B cell (primary cell): Measurements from ENCODE around the gene KLF7.

ENCODE experiments used
- EZH2 ChIP-seq: IDR thresholded peaks from 2 replicates; pipeline ENCODE4 v1.6.1; 2012; ENCODE audit warnings: borderline replicate concordance, low read depth, mild to moderate bottlenecking, moderate library complexity, low read length; ENCODE audit not compliant: insufficient read depth, poor library complexity, severe bottlenecking
- TF ChIP-seq, protein P1 (sequence below): fragments of 200-600 bp; IDR thresholded peaks from one replicate; pipeline ENCODE4 v1.8.0; 2022; ENCODE audit warnings: antibody characterized with exemption, mild to moderate bottlenecking

DNA sequence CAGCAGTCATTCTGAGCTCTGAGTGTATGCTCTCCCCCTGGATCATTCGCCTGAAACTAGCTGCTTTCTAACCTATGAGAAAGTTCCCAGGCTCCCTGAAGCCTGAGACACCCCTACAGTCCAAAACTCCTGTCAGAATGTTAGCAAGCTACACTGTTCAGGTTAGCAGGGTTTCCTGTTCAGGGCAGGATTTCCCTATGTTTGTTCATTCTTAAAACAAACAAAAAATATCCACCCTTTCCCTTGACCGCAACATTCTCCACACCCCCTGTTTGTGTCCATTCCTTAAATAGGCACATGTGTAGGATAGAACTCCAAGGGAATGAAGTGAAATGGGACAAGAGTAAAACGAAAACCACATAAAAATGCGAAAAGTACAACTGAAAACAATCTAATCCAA, 83.1 kb downstream of the KLF7 start:
- TF ChIP-seq, protein P1, sequence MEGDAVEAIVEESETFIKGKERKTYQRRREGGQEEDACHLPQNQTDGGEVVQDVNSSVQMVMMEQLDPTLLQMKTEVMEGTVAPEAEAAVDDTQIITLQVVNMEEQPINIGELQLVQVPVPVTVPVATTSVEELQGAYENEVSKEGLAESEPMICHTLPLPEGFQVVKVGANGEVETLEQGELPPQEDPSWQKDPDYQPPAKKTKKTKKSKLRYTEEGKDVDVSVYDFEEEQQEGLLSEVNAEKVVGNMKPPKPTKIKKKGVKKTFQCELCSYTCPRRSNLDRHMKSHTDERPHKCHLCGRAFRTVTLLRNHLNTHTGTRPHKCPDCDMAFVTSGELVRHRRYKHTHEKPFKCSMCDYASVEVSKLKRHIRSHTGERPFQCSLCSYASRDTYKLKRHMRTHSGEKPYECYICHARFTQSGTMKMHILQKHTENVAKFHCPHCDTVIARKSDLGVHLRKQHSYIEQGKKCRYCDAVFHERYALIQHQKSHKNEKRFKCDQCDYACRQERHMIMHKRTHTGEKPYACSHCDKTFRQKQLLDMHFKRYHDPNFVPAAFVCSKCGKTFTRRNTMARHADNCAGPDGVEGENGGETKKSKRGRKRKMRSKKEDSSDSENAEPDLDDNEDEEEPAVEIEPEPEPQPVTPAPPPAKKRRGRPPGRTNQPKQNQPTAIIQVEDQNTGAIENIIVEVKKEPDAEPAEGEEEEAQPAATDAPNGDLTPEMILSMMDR: no peak
- no peak for TF ChIP-seq EZH2
